Activated T-cell treated with anti-CD3 and anti-CD28 coated beads, Interleukin-2, amount 50 U/mL, for 48 hours (primary cell): Measurements from ENCODE around the gene HAPSTR1.

Experiments used
- DNase-seq, 2 experiments: peaks; one replicate each; pipeline ENCODE4 v3.0.0-alpha.2; 2020

Gene HAPSTR1

GRCh38 chr16:9097266-9098219 is 6.1 kb downstream of the HAPSTR1 start:
- DNase-seq = no peak

- no peak for DNase-seq
These were observed 7.1 kb downstream of the HAPSTR1 start for GRCh38 chr16:9098377-9099090.

GRCh38 chr16:9099131-9099625 is 7.7 kb downstream of the HAPSTR1 start:
- DNase-seq = peak; percentile 50 to 54

- DNase-seq = no peak
These were observed 10.9 kb downstream of the HAPSTR1 start for GRCh38 chr16:9102379-9102778.

GRCh38 chr16:9102943-9103342 is 11.5 kb downstream of the HAPSTR1 start:
- no peak for DNase-seq

- DNase-seq = no peak
These were observed 12.1 kb downstream of the HAPSTR1 start for GRCh38 chr16:9103546-9103945.

- no peak for DNase-seq
These were observed 13.7 kb downstream of the HAPSTR1 start for GRCh38 chr16:9105189-9105588.

GRCh38 chr16:9107025-9107970 is 15.9 kb downstream of the HAPSTR1 start:
- no peak for DNase-seq

- DNase-seq = no peak
These were observed 17.8 kb downstream of the HAPSTR1 start for GRCh38 chr16:9109255-9109654.

GRCh38 chr16:9112166-9112843 is 20.9 kb downstream of the HAPSTR1 start:
- no peak for DNase-seq

GRCh38 chr16:9112844-9113186 is 21.4 kb downstream of the HAPSTR1 start:
- DNase-seq = no peak

- no peak for DNase-seq
These were observed 22.3 kb downstream of the HAPSTR1 start for GRCh38 chr16:9113707-9114106.

- no peak for DNase-seq
These were observed 22.7 kb downstream of the HAPSTR1 start for GRCh38 chr16:9114112-9114511.

- DNase-seq = no peak
These were observed 23.4 kb downstream of the HAPSTR1 start for GRCh38 chr16:9114842-9115241.

GRCh38 chr16:9115277-9115676 is 23.8 kb downstream of the HAPSTR1 start:
- DNase-seq = no peak

- no peak for DNase-seq
These were observed 24.7 kb downstream of the HAPSTR1 start for GRCh38 chr16:9116141-9116540.

- no peak for DNase-seq
These were observed 26.7 kb downstream of the HAPSTR1 start for GRCh38 chr16:9118170-9118569.

GRCh38 chr16:9119795-9120194 is 28.4 kb downstream of the HAPSTR1 start:
- DNase-seq = no peak

GRCh38 chr16:9122342-9122741 is 30.9 kb downstream of the HAPSTR1 start:
- no peak for DNase-seq

GRCh38 chr16:9122969-9123368 is 31.5 kb downstream of the HAPSTR1 start:
- DNase-seq = no peak

- DNase-seq = no peak
These were observed 32.0 kb downstream of the HAPSTR1 start for GRCh38 chr16:9123401-9123800.

GRCh38 chr16:9123871-9124270 is 32.4 kb downstream of the HAPSTR1 start:
- DNase-seq = peak in 1 of 2 experiments; percentile 54
